Stimulated activated CD8-positive, alpha-beta memory T cell treated with anti-CD3 and anti-CD28 coated beads, Interleukin-7, amount 100 ng/mL, for 24 hours (primary cell): Measurements from ENCODE around the gene SEMA3F.
A peak's percentile ranks its signal among the peaks of the same experiment; 100 is the strongest.

Source experiments
- DNase-seq: peaks from one replicate; pipeline ENCODE4 v3.0.0-alpha.2; 2020; ENCODE audit warnings: low read depth

SEMA3F gene

GRCh38 chr3:50170689-50171088, 15.6 kb downstream of the SEMA3F start:
- DNase-seq: no peak

- no peak for DNase-seq
Measured at GRCh38 chr3:50171540-50172301, 16.6 kb downstream of the SEMA3F start.

GRCh38 chr3:50172626-50173220, 17.6 kb downstream of the SEMA3F start:
- no peak for DNase-seq

GRCh38 chr3:50173685-50174516, 18.8 kb downstream of the SEMA3F start:
- no peak for DNase-seq

- DNase-seq: no peak
Measured at GRCh38 chr3:50174517-50174895, 19.4 kb downstream of the SEMA3F start.

GRCh38 chr3:50174947-50175524, 19.9 kb downstream of the SEMA3F start:
- DNase-seq: no peak

GRCh38 chr3:50177346-50177745, 22.2 kb downstream of the SEMA3F start:
- DNase-seq: no peak

GRCh38 chr3:50179710-50180109, 24.6 kb downstream of the SEMA3F start:
- DNase-seq: no peak

GRCh38 chr3:50181985-50182384, 26.9 kb downstream of the SEMA3F start:
- DNase-seq: no peak

- DNase-seq: no peak
Measured at GRCh38 chr3:50182533-50183099, 27.5 kb downstream of the SEMA3F start.

- DNase-seq: no peak
Measured at GRCh38 chr3:50183755-50184154, 28.6 kb downstream of the SEMA3F start.

- DNase-seq: no peak
Measured at GRCh38 chr3:50184242-50184978, 29.3 kb downstream of the SEMA3F start.

- DNase-seq: no peak
Measured at GRCh38 chr3:50185230-50185629, 30.1 kb downstream of the SEMA3F start.

- DNase-seq: no peak
Measured at GRCh38 chr3:50186096-50186495, 31.0 kb downstream of the SEMA3F start.

- no peak for DNase-seq
Measured at GRCh38 chr3:50187750-50188149, 32.6 kb downstream of the SEMA3F start.

- DNase-seq: no peak
Measured at GRCh38 chr3:50189274-50189673, 34.1 kb downstream of the SEMA3F start.

GRCh38 chr3:50189989-50190388, 34.9 kb downstream of the SEMA3F start:
- DNase-seq: no peak

- DNase-seq: no peak
Measured at GRCh38 chr3:50190936-50191660, 36.0 kb downstream of the SEMA3F start, which contains the start of gene GNAT1. GNAT1 (plus strand) TSS chr3:50191610; CDS start chr3:50191726, 116 bp downstream.

- DNase-seq: no peak
Measured at GRCh38 chr3:50192124-50192523, 37.0 kb downstream of the SEMA3F start.

- peak; percentile 73 for DNase-seq
Measured at GRCh38 chr3:50192689-50193141, 37.6 kb downstream of the SEMA3F start.

GRCh38 chr3:50193286-50193685, 38.2 kb downstream of the SEMA3F start:
- DNase-seq: no peak
